GM21786 (cell line): ENCODE results near the gene FOXN3.

Experiments used
- ATAC-seq: cut with Tn5 transposase; IDR thresholded peaks from one replicate; pipeline ENCODE4 v1.9.1; 2021; ENCODE audit not compliant: unreplicated experiment

Gene FOXN3

GRCh38 chr14:89417091-89417464 is at the start of gene FOXN3:
TSS of gene FOXN3 (minus strand) at chr14:89417233. CDS start at chr14:89412476, 4,757 bp downstream.
- peak; percentile 30 for ATAC-seq

GRCh38 chr14:89466484-89466883 is 49.5 kb upstream of the FOXN3 start:
- ATAC-seq: no peak

- no peak for ATAC-seq
These were observed 48.8 kb upstream of the FOXN3 start for GRCh38 chr14:89465876-89466275.

GRCh38 chr14:89461256-89461655 is 44.2 kb upstream of the FOXN3 start:
- no peak for ATAC-seq

- ATAC-seq: no peak
These were observed 41.8 kb upstream of the FOXN3 start for GRCh38 chr14:89458713-89459420.

- no peak for ATAC-seq
These were observed 40.0 kb upstream of the FOXN3 start for GRCh38 chr14:89457007-89457406.

GRCh38 chr14:89455412-89455811 is 38.4 kb upstream of the FOXN3 start:
- ATAC-seq: no peak

GRCh38 chr14:89454996-89455395 is 38.0 kb upstream of the FOXN3 start:
- no peak for ATAC-seq

GRCh38 chr14:89452281-89452680 is 35.2 kb upstream of the FOXN3 start:
- no peak for ATAC-seq

GRCh38 chr14:89451229-89451628 is 34.2 kb upstream of the FOXN3 start:
- no peak for ATAC-seq

GRCh38 chr14:89447182-89447944 is 30.3 kb upstream of the FOXN3 start:
- no peak for ATAC-seq

GRCh38 chr14:89445273-89445973 is 28.4 kb upstream of the FOXN3 start:
- no peak for ATAC-seq

- no peak for ATAC-seq
These were observed 27.6 kb upstream of the FOXN3 start for GRCh38 chr14:89444516-89445125.

GRCh38 chr14:89444044-89444443 is 27.0 kb upstream of the FOXN3 start:
- no peak for ATAC-seq

GRCh38 chr14:89443042-89443629 is 26.1 kb upstream of the FOXN3 start:
- ATAC-seq: no peak

- ATAC-seq: no peak
These were observed 25.2 kb upstream of the FOXN3 start for GRCh38 chr14:89442280-89442679.

- ATAC-seq: no peak
These were observed 24.2 kb upstream of the FOXN3 start for GRCh38 chr14:89440986-89441909.

- no peak for ATAC-seq
These were observed 19.0 kb upstream of the FOXN3 start for GRCh38 chr14:89435892-89436656.

GRCh38 chr14:89435492-89435891 is 18.5 kb upstream of the FOXN3 start:
- ATAC-seq: no peak
